ENCODE measurements around the gene CD200.

DNA sequence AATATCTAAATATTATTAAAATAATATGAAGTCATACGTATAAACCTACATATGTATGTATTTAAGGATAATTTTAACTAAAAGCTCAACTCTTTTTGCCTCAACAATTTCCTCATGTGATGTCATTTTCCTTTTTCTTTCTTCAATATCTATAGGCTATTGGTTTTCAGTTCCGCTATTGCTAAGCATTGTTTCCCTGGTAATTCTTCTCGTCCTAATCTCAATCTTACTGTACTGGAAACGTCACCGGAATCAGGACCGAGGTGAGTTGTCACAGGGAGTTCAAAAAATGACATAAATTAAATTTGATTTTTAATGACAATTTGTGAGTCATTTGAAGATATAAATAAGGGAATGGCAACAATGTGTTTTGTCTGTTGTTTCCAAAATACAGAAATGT, 16.6 kb downstream of the CD200 start:
- TF ChIP-seq, protein P1, sequence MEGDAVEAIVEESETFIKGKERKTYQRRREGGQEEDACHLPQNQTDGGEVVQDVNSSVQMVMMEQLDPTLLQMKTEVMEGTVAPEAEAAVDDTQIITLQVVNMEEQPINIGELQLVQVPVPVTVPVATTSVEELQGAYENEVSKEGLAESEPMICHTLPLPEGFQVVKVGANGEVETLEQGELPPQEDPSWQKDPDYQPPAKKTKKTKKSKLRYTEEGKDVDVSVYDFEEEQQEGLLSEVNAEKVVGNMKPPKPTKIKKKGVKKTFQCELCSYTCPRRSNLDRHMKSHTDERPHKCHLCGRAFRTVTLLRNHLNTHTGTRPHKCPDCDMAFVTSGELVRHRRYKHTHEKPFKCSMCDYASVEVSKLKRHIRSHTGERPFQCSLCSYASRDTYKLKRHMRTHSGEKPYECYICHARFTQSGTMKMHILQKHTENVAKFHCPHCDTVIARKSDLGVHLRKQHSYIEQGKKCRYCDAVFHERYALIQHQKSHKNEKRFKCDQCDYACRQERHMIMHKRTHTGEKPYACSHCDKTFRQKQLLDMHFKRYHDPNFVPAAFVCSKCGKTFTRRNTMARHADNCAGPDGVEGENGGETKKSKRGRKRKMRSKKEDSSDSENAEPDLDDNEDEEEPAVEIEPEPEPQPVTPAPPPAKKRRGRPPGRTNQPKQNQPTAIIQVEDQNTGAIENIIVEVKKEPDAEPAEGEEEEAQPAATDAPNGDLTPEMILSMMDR (IDR thresholded peaks at IDR 0.05; ENCODE audit: low read depth, low read length, missing input control) = no peak
- no peak for TF ChIP-seq JUND (IDR thresholded peaks at IDR 0.05)
- TF ChIP-seq SP1 (IDR thresholded peaks at IDR 0.05) = no peak
- no peak for TF ChIP-seq RAD21 (IDR thresholded peaks at IDR 0.05)
- TF ChIP-seq REST (IDR thresholded peaks at IDR 0.05) = no peak
- TF ChIP-seq ATF3 (IDR thresholded peaks at IDR 0.05) = no peak
- no peak for TF ChIP-seq GABPA (IDR thresholded peaks at IDR 0.05 in 1 of 2, conservative IDR thresholded peaks at IDR 0.05 in 1 of 2)
- TF ChIP-seq NR2F2 (IDR thresholded peaks at IDR 0.05) = no peak
- no peak for TF ChIP-seq YY1 (IDR thresholded peaks at IDR 0.05)
- no peak for TF ChIP-seq ZBTB33 (IDR thresholded peaks at IDR 0.05)
- TF ChIP-seq, protein P2, sequence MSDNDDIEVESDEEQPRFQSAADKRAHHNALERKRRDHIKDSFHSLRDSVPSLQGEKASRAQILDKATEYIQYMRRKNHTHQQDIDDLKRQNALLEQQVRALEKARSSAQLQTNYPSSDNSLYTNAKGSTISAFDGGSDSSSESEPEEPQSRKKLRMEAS (IDR thresholded peaks at IDR 0.05) = no peak
- TF ChIP-seq FOXA1 (IDR thresholded peaks at IDR 0.05) = no peak
